Retina (tissue), 1 donor: ENCODE data around the gene PLEKHG7.
"Not testable (repeated sequence)": the region's sequence is repeated elsewhere in the genome, so short reads cannot be mapped to it uniquely, and the experiment has no call there.

Experiments used
- DNase-seq: peaks from one replicate; pipeline ENCODE4 v3.0.0-alpha.2; 2016

PLEKHG7 gene

DNA sequence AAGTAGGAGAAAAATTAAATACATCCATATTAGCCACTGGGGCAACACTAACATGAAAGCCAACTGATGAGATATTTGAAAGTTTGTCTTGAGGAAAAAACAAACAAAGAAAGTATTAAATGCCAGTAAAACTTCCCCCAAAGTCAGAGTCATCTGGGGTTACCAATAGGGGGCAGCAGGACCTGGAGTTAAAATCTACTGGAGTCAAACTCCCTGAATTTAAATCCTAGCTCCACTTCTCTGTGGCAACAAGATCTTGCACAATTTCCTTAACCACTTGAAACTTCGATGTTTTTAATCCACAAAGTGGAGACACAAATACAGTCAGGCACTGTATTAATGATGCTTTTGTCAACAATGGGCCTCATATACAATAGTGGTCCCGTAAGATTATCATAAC is 14.4 kb downstream of the PLEKHG7 start:
- DNase-seq, result no peak

GRCh38 chr12:92718483-92718990 is 15.7 kb downstream of the PLEKHG7 start:
- no peak for DNase-seq

- DNase-seq, result no peak
Measured at GRCh38 chr12:92719674-92720073, 16.9 kb downstream of the PLEKHG7 start.

- DNase-seq, result no peak
Measured at GRCh38 chr12:92721130-92721529, 18.3 kb downstream of the PLEKHG7 start.

- no peak for DNase-seq
Measured at GRCh38 chr12:92721656-92722055, 18.9 kb downstream of the PLEKHG7 start.

- DNase-seq, result no peak
Measured at GRCh38 chr12:92722897-92723296, 20.1 kb downstream of the PLEKHG7 start.

- DNase-seq, result no peak
Measured at GRCh38 chr12:92726850-92727249, 24.1 kb downstream of the PLEKHG7 start.

- DNase-seq, result no peak
Measured at GRCh38 chr12:92729773-92730305, 27.1 kb downstream of the PLEKHG7 start.

DNA sequence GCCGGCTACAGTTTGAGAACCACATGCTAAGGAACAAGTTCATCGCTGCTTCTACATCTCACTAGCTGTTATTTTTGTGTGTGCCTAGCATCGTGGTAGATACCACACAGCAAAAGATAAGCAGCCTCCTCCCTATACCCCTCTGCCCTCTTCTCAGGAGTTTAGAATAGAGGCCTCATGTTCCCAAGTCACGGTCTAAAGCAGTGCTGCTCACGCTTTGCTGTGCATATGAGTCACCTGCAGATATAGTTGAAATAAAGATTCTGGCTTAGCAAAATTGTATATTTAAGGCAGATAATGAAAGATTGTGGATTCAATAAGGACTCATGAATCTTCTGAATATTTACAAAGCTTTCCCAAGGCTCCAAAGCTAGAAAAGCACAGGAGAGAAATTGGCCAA is 28.0 kb downstream of the PLEKHG7 start:
- no peak for DNase-seq

- no peak for DNase-seq
Measured at GRCh38 chr12:92732216-92732615, 29.4 kb downstream of the PLEKHG7 start.

DNA sequence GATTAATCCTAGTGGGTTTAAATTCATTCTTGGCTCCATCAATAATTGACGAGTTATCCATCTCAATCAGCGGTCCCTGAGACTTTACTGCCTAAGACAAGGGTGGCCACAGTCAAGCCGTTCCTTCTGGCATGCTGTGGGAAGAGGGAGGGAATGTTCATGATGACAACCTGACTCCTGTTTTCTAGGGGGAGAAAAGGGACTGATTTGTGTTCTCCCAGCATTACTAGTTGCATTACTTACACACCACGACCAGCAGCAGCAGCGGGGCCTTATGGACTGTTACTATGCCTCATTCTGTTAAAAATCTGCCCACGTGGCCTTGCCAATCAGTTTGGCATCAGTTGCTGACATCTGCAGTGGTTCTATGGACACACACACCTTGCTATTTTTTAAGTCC is 29.9 kb downstream of the PLEKHG7 start:
- no peak for DNase-seq

DNA sequence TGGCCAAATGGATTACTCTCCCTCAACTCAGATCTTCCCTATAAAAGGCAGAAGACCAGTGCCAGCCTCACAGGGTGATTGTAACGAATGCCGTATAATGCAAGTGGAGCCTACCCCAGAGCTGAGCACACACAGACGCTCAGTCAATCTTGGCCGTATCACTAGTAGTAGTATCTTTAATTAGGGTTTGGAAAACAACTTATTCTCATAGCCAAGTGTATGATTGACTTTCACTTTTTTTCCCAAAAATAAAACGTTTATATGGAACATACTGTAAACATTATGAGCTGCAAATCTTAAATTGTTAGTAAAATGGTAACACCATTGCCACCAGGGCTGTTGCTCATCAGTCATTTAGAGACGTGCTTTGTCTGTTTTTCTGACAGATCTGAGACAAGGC is 30.4 kb downstream of the PLEKHG7 start:
- DNase-seq, result no peak

DNA sequence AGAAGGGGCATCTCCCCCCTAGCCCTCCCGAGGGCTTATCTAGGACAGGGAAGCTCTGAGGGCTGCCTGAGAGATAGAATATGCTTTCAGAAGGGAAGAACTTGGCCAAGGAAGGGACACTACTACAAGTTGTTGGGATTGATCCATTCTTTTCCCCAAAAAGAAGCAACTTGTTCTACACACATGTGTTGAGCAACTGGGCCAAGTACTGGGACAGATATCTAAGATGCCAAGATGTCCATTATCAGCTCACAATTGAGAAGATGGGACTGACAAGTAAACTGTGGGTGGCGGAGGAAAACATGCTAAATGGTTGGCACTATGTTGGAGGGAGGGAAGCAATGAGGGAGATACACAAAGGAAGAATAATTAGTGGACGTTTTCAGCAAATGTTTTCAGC is 30.9 kb downstream of the PLEKHG7 start:
- no peak for DNase-seq

DNA sequence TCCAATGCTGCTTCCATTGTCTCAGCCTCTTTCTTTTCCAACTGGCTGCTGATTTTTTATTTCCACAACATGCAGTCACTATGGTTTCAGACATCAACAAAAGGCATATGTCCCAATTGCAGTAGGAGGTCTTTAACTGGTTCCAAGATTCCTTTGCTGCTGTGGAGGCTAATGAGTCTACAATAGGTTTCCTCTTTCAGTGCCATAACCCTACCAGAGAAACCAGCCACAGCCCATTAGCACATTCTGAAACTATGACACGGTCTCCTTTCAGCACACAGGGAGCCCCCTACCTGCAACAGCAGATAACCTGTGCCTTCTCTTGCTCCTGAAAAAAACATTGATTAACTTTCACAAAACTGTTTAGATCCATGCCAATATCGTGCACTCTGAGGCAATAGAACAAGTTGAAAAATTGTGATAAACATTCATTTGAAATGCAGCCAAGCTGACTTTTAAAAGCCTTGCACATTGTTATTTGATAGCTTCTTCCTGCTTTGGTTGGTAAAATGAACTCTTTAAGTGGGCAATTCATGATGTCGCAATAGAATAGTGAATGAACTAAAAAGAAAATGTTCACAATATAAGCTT is 32.4 kb downstream of the PLEKHG7 start:
- no peak for DNase-seq

DNA sequence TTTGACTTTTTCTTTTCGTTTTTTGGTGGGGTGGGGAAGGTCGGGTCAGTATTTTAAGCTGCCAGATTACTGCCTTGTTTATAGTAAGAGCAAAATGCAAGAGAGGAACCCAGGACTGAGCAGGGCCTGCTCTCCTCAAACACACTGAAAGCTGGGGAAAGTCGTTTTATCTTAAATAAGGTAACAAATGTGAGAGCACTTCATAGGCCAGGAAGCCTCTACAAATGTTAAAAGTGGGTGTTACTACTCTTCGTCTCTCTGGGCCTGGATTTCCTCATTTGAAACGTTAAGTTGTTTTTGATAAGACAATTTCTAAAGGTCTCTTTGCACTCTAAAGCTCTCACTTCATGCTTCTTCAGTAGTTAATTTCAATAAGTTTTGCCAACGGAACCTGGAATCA is 33.8 kb downstream of the PLEKHG7 start:
- no peak for DNase-seq

DNA sequence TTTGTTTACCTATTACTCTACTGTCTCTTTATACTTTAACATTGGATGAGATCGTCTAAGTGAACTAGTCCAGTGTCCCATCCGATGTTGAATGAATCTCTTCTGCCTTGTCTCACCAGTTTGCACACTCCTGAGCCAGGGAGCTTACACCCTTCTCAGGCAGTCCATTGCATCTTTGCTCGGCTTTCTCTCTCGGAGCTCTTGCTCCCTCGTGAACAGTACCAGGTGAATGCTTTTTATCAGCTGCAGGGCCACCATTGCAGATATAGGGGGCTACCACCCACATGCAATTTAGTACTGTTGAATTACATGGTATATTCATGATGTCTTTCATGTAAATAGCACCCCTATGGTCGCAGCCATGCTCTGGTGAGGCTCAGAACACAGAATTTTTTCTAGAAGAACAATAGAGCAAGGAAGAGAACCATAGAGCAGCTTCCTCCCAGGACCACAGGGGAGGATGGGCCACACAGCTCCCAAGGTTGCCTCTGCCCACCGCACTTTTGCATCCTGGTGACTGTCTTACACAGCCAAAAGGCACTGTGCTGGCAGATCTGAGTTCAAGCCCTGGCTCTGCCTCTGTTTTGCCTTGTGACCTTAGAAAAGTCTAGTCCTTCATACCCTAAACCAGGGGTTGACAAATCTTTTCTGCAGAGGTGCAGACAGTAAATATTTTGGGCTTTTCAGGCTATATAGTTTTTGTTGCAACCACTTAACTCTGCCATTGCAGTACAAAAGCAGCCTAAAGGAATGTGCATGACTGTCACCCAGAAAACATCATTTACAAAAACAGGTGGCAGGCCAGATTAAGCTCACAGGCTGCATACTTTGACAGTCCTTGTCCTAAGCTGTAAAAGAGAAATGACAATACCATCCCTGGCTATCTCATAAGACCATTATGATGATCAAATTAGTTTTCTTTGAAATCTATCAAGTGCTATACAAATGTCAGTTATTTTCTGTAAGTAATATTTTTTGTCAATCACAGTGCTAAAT is 35.4 kb downstream of the PLEKHG7 start:
- DNase-seq, result no peak

- DNase-seq, result no peak
Measured at GRCh38 chr12:92739113-92739512, 36.3 kb downstream of the PLEKHG7 start.

DNA sequence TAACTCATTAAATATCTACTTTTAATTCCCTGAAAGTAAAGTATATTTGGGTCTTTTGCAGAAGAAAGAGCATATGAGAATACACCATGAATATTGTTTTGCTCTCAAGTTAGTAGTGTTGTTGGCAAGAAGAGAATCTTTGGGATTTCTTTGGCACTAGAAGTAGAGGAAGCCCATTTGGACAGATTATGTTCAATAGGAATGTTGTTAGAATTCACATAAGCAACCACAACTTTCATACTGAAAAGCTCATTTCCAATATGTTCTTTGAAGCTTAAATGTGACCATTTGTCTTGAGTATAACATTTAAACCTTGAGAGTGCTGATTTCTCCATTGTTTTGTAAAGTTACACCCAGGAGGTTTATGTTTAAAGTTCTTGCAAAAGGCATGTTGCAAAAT is 37.6 kb downstream of the PLEKHG7 start:
- no peak for DNase-seq

DNA sequence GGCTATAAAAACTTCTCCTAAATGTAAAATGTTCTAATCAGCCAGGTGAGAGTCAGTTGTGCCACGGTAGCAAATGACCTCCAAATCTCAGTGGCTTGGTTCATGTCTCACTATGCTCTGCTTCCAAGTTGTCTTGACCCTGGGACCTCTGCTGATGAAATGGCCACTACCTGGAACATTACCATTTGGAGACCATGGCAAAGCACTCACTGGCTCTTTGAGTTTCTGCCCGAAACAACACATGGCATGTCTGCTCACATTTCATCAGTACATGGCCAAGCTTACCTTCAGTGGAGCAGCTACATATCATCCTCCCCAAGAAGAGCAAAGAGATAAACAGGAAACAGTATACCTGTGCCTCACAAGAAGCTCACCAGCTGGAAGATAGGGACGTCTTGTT is 40.2 kb downstream of the PLEKHG7 start:
- DNase-seq, result no peak

DNA sequence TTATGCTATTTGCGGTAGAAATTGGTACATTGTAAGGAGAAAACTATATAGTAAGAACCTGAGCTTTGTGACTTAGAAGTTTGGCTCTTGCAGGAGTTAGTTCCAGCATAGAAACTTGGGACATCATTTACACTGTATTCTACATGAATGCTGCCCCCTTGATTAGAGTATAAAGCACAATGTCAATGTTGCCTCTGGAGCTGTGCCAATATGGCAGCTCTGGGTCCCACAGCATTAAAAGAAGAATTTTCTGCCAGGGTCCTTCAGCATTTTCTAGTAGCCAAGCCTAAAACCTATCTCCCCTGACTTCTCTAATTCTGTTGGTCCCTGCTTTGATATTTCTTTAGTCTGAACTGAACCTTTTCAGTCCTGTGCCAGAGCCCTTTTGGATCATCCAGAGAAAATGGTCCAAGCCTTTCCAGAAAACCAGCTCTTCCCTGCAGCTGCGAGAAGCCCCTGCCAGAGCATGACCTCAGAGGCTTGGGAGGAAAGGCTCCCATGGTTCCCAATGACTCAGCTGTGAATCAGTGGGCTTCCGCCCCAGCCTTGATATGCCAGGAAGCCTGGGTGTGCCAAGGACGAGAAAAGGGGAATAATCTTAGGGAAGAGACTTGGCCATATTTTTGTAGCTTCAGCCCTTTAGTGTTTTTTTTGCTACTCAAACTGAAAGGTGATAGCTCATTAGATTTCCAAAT is 43.2 kb downstream of the PLEKHG7 start:
- DNase-seq, result no peak

DNA sequence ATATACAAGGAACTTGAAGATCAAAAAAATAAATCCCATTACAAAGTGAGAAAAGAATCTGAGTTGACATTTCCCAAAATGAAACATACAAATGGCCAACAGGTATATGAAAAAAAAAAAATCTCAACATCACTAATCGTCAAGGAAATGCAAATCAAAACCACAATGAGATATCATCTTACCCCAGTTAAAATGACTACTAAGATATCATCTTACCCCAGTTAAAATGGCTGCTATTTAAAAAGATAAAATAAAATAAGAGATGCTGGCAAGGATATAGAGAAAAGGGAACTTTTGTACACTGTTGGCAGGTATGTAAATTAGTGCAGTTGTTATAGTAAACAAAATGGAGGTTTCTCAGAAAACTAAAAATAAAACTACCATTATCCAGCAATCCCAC is 44.4 kb downstream of the PLEKHG7 start:
- no peak for DNase-seq

DNA sequence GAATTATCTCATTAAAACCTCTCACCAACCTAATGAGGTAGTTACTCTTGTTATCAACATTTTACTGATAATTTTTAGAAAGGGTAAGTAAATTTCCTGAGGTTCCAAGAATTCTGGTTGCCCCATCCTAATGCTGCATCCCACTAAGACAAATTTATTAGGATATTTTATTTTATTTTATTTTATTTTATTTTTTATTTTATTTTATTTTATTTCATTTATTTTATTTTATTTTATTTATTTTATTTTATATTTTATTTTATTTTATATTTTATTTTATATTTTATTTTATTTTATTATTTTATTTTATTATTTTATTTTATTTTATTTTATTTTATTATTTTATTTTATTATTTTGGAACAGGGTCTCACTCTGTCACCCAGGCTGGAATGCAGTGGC is 46.9 kb downstream of the PLEKHG7 start:
- DNase-seq, result not testable (repeated sequence)
